HG02981 (cell line): Measurements from ENCODE around the gene KRTAP4-7.
"Not testable (repeated sequence)": the region's sequence is repeated elsewhere in the genome, so short reads cannot be mapped to it uniquely, and the experiment has no call there.

Experiments used
- ATAC-seq: cut with Tn5 transposase; IDR thresholded peaks from one replicate; pipeline ENCODE4 v1.9.1; 2021; ENCODE audit warnings: mild to moderate bottlenecking, moderate library complexity; ENCODE audit not compliant: unreplicated experiment

Gene KRTAP4-7

GRCh38 chr17:41107941-41108450, 24.0 kb downstream of the KRTAP4-7 start:
- ATAC-seq: no peak

DNA sequence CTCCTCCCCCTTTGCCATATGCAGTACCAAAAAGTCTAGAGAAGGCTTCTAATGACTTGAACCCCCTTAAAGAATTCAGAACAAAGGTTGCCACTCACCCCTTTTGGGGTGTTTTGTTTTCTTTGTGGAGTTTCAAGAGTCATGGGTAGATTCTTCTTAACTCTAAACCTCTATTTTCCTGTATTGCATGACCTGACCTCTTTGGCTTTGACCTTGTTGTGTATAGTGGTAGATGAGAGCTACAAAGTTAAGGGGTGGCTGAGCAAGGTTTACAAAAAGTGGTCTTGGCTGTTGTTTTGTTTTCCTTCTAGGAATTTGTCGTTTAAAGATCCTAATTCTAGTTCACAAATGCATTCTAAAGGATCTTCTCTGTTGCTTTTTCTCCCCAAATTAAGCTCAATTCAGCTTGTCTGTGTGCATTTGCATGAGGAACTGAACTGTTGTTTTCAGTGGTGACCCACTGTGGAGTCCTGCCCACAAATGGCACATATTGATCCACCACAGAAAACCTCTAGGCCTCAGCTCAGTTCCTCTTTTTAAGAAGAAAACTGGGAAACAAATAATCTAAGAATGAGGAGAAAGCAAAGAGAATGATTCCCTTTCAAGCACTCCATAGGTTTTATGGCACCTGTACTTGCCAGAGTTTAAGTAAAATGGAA, 24.9 kb downstream of the KRTAP4-7 start:
- not testable (repeated sequence) for ATAC-seq

DNA sequence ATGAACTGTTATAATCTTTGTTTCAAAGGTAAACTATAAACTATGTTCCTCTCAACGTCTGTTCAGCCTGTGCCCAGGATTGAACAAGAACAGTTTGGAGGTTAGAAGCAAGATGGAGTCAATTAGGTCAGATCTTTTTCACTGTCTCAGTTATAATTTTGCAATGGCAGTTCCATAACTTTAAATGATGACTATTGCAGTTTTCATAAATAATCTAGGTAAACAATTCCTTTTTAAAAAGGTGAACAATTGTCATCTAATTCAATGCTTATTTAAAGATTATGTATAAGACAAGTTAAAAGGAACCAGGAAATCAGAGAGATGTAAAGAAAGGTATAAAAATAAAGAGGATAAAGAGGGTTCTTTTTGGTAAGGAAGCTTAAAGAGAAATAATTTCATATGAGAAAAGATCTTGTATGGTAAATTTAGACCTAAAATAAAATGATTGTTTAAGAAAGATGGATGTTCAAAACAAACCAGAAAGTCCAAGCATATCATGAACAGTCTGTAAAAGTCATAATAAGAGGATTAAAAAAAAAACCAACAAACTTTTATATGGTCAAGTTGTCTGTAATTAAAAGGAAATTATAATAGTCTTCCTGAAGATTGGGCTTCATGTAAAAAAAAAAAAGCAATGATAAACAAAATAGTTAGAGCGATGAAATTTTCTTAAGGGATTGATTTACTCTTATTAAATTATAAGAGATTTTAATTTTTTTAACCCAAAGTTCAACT, 27.4 kb downstream of the KRTAP4-7 start:
- ATAC-seq: no peak

GRCh38 chr17:41116297-41116696, 32.3 kb downstream of the KRTAP4-7 start:
- no peak for ATAC-seq

- ATAC-seq: not testable (repeated sequence)
Measured at GRCh38 chr17:41117846-41118386, 34.0 kb downstream of the KRTAP4-7 start, which contains the start of gene KRTAP4-11. KRTAP4-11 (minus strand) TSS chr17:41118373; CDS start chr17:41118315, 58 bp downstream.

DNA sequence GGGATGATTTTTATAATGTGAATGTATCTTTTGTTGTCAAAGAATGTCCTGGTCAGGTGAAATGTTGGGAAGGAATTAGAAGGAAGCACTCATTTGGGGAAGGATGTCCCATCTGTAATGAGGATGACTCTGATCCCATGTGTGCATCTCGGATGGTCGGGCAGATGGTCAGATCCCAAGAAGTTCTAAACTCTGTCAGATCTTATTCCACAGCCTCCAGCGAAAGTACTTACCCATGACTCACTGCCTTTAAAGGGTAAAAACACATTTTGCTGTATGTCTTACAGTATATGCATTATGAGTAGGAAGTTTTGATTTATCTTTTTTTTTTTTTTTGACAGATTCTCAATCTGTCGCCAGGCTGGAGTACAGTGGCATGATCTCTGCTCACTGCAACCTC, 34.8 kb downstream of the KRTAP4-7 start:
- ATAC-seq: no peak

GRCh38 chr17:41119696-41120690, 36.0 kb downstream of the KRTAP4-7 start:
- ATAC-seq: not testable (repeated sequence)

DNA sequence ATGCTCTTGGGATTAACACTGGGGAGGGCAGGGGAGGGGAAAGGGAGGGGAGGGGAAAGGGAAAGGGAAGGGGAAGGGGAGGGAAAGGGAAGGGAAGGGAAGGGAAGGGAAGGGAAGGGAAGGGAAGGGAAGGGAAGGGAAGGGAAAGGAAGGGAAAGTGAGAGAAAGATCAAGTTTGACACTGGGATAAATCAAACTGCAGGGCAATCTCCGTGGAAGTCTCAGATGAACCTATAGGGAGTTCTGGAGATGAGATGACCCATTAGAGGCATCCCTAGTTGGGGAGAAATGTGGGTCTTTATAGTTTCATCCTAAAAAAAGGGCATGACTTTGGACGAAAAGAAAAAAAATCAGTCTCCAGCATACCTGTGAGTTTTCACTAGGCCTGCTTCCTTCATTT, 37.8 kb downstream of the KRTAP4-7 start:
- no peak for ATAC-seq

- ATAC-seq: not testable (repeated sequence)
Measured at GRCh38 chr17:41123292-41123990, 39.5 kb downstream of the KRTAP4-7 start.

- ATAC-seq: not testable (repeated sequence)
Measured at GRCh38 chr17:41123991-41124371, 40.0 kb downstream of the KRTAP4-7 start, which contains the start of gene KRTAP4-12. KRTAP4-12 (minus strand) TSS chr17:41124182; CDS start chr17:41124122, 60 bp downstream.

DNA sequence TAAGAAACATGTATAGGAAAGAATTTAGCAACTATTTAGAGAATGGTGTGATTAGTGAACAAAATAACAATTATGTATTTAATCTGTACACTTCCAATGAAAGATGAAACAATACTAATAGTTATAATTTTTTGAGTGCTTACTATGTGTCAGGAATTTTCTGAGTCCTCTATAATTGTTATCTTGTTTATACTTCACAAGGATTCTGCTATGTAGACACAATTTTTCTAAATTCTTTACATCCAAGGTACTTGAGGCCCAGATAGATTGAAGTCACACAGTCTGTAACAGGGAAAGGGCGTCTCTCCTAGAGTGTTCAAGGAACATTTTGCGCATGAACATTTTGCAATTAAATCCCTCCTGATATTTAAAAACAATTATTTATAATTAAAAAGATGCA, 41.1 kb downstream of the KRTAP4-7 start:
- no peak for ATAC-seq

DNA sequence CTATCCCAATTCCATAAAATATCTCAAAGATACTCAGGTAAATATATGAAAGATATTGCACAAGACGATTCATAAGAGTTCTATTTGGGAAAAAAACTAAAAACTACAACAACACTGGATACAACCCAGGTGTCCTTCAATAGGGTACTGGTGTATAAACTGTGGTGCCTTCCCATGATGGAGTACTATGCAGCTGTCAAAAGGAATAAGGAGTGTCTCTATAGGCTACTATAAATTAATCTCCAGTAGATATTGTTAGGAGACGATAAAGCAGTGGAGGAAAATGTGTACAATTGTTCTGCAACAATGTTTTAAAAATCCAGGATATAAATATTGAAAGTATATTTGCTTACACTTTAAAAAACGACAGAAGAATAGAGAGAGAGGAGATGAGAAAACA, 42.5 kb downstream of the KRTAP4-7 start:
- ATAC-seq: no peak

- no peak for ATAC-seq
Measured at GRCh38 chr17:41127371-41127770, 43.4 kb downstream of the KRTAP4-7 start.

DNA sequence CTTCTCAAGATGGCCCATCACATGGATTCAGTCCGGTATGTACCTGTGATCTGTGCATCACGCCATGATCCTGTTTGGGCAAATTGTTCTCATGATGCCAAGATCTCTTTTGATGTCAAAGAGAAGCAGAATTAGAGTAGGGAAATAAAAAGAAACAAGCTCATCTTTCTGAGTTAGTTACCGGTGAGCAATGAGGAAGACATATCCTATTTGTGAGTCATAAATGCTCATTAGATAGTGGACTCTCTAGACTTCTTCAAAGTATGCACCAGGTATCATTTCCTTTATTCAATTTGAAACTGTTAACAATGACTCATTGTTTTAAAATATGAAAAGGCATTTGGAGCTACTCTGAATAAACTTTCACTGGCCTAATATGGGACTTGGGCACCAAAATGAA, 48.0 kb downstream of the KRTAP4-7 start:
- no peak for ATAC-seq

- ATAC-seq: no peak
Measured at GRCh38 chr17:41133880-41134735, 50.2 kb downstream of the KRTAP4-7 start.
